Liver (tissue), 9 donors: Measurements from ENCODE around the gene KRTDAP. TPM values are rescaled to one million over a fixed set of nuclear protein-coding genes. Genes with fewer than 3 reads are reported as not detected.

Experiments
- DNase-seq: peaks from one replicate; pipeline ENCODE4 v3.0.0-alpha.2; 2017; ENCODE audit warnings: low spot score
- H3K27ac ChIP-seq, 2 donors: one replicate each; pipeline ENCODE4 v1.7.0; 2013; ENCODE audit warnings: inconsistent platforms in 2 of 2, low read length in 2 of 2, control low read depth in 1 of 2, low read depth in 1 of 2, mild to moderate bottlenecking in 1 of 2
- H3K27me3 ChIP-seq, 4 donors: one replicate each; pipeline versions ENCODE4 v1.6.1 to v1.7.0; 2013; ENCODE audit warnings: low read length in 3 of 4, inconsistent platforms in 1 of 4, mild to moderate bottlenecking in 1 of 4, moderate library complexity in 1 of 4; ENCODE audit not compliant: control insufficient read depth in 4 of 4, insufficient read depth in 4 of 4
- H3K36me3 ChIP-seq, 4 donors: one replicate each; pipeline versions ENCODE4 v1.6.1 to v1.7.0; 2013; ENCODE audit warnings: low read length in 3 of 4, mild to moderate bottlenecking in 3 of 4, low read depth in 1 of 4, moderate library complexity in 1 of 4; ENCODE audit not compliant: control insufficient read depth in 4 of 4, insufficient read depth in 3 of 4
- H3K4me1 ChIP-seq, 4 donors: one replicate each; pipeline versions ENCODE4 v1.6.1 to v1.7.0; 2013; ENCODE audit warnings: low read length in 3 of 4, mild to moderate bottlenecking in 3 of 4, moderate library complexity in 1 of 4; ENCODE audit not compliant: control insufficient read depth in 4 of 4, insufficient read depth in 4 of 4
- H3K4me3 ChIP-seq, 3 donors: one replicate each; pipeline versions ENCODE4 v1.6.1 to v1.7.0; 2013; ENCODE audit warnings: low read length in 3 of 3, control low read depth in 1 of 3, low read depth in 1 of 3, mild to moderate bottlenecking in 1 of 3
- H3K9ac ChIP-seq, 2 donors: one replicate each; pipeline ENCODE4 v1.7.0; 2013; ENCODE audit warnings: low read length in 2 of 2, mild to moderate bottlenecking in 2 of 2, moderate library complexity in 2 of 2, control low read depth in 1 of 2, low read depth in 1 of 2
- H3K9me3 ChIP-seq, 4 donors: one replicate each; pipeline versions ENCODE4 v1.6.1 to v1.7.0; 2013; ENCODE audit warnings: low read length in 3 of 4; ENCODE audit not compliant: control insufficient read depth in 4 of 4
- EGR1 ChIP-seq, 2 donors: IDR thresholded peaks; 2 replicates each; pipeline ENCODE4 v1.6.1; 2016 to 2018; ENCODE audit warnings: antibody characterized with exemption in 2 of 2, low read depth in 2 of 2
- FOXA1 ChIP-seq: IDR thresholded peaks from 2 replicates; pipeline ENCODE4 v1.6.1; 2016; ENCODE audit warnings: antibody characterized with exemption
- FOXA2 ChIP-seq: IDR thresholded peaks from 2 replicates; pipeline ENCODE4 v1.6.1; 2016; ENCODE audit warnings: antibody characterized with exemption
- GABPA ChIP-seq, 2 donors: IDR thresholded peaks in 1 of 2; conservative IDR thresholded peaks in 1 of 2; 2 replicates each; pipeline ENCODE4 v1.6.1; 2016; ENCODE audit warnings: antibody characterized with exemption in 2 of 2, mild to moderate bottlenecking in 1 of 2, moderate library complexity in 1 of 2
- HNF4A ChIP-seq, 2 donors: conservative IDR thresholded peaks; 2 replicates each; pipeline ENCODE4 v1.6.1; 2016; ENCODE audit warnings: antibody characterized with exemption in 2 of 2, mild to moderate bottlenecking in 2 of 2
- HNF4G ChIP-seq: IDR thresholded peaks from 2 replicates; pipeline ENCODE4 v1.6.1; 2016; ENCODE audit warnings: antibody characterized with exemption
- JUND ChIP-seq, 2 donors: IDR thresholded peaks; 2 replicates each; pipeline ENCODE4 v1.6.1; 2016; ENCODE audit warnings: antibody characterized with exemption in 2 of 2
- NR2F2 ChIP-seq: IDR thresholded peaks from 2 replicates; pipeline ENCODE4 v1.6.1; 2016; ENCODE audit warnings: antibody characterized with exemption
- RAD21 ChIP-seq, 2 donors: IDR thresholded peaks; 2 replicates each; pipeline ENCODE4 v1.6.1; 2016; ENCODE audit warnings: antibody characterized with exemption in 2 of 2, mild to moderate bottlenecking in 2 of 2
- REST ChIP-seq: IDR thresholded peaks from 2 replicates; pipeline ENCODE4 v1.6.1; 2016; ENCODE audit warnings: antibody characterized with exemption, mild to moderate bottlenecking
- RXRA ChIP-seq, 2 donors: IDR thresholded peaks; 2 replicates each; pipeline ENCODE4 v1.6.1; 2017 to 2018; ENCODE audit warnings: antibody characterized with exemption in 2 of 2, mild to moderate bottlenecking in 1 of 2
- SP1 ChIP-seq: IDR thresholded peaks from 2 replicates; pipeline ENCODE4 v1.6.1; 2018; ENCODE audit warnings: antibody characterized with exemption, mild to moderate bottlenecking
- TAF1 ChIP-seq: conservative IDR thresholded peaks from 2 replicates; pipeline ENCODE4 v1.6.1; 2016; ENCODE audit warnings: antibody characterized with exemption, mild to moderate bottlenecking
- YY1 ChIP-seq: IDR thresholded peaks from 2 replicates; pipeline ENCODE4 v1.6.1; 2016; ENCODE audit warnings: antibody characterized with exemption, mild to moderate bottlenecking
- ZBTB33 ChIP-seq: IDR thresholded peaks from 2 replicates; pipeline ENCODE4 v1.6.1; 2016; ENCODE audit warnings: antibody characterized with exemption
- WGBS: extraction: QIAGEN DNeasy Blood & Tissue Kit; methylation state at CpG from one replicate; pipeline ENCODE4 v1.1.7; 2013; 5-methylcytosine and 5-hydroxymethylcytosine counted together
- polyA plus RNA-seq, 2 donors: library from polyadenylated mRNA; stranded (reverse) in 1 of 2; unstranded in 1 of 2; fragments of 200-250 nt in 1 of 2; fragments of >200 nt in 1 of 2; fragmentation: Nextera tagmentation in 1 of 2; extraction: Ambion mirVana in 1 of 2; gene quantifications; one replicate each; pipeline versions ENCODE4 v1.2.1 to v1.2.3, GENCODE V29; 2013 to 2015
- total RNA-seq, 2 donors: library from RNA; depleted of rRNA; stranded (reverse); fragments of >200 nt; gene quantifications; one replicate each; pipeline ENCODE4 v1.2.3, GENCODE V29; 2014
- TF ChIP-seq, protein P1 (sequence below): IDR thresholded peaks from 2 replicates; pipeline ENCODE4 v1.6.1; 2016; ENCODE audit warnings: antibody characterized with exemption
- TF ChIP-seq, protein P2 (sequence below): fragments of 150-350 bp; IDR thresholded peaks from 2 replicates; pipeline ENCODE4 v1.5.1; 2017; ENCODE audit warnings: improper control_type of control experiment, low read depth, low read length; ENCODE audit not compliant: missing input control
- TF ChIP-seq, protein P3 (sequence below): IDR thresholded peaks from 2 replicates; pipeline ENCODE4 v1.6.1; 2016; ENCODE audit warnings: antibody characterized with exemption
- donor health status: healthy.
- donor health status: healthy.
- donor health status: healthy.
- donor health status: healthy.
- donor health status: healthy.

The KRTDAP gene
- total and polyA plus RNA-seq, 4 donors, result not detected

GRCh38 chr19:35528218-35529038 lies 38.2 kb upstream of the KRTDAP start, which contains the start of gene SBSN:
Gene SBSN, minus strand, starts transcription at chr19:35528311. Its CDS starts 30 bp downstream, at chr19:35528281.
- Histone ChIP-seq H3K27me3 (peaks cover 0 to 4% (median under 1%) of the 10 kb centered on the region in 4 donors), H3K27ac (no peak within 1 kb of the TSS), H3K9me3 (no peaks in the 10 kb centered on the region), H3K4me1 (peaks cover 0 to 4% (median 0%) of the 10 kb centered on the region in 4 donors), H3K36me3 (no peaks in the 10 kb centered on the region), H3K4me3 (no peak within 1 kb of the TSS), H3K9ac (no peak within 1 kb of the TSS)
- 81% methylated on average over 11 of the region's 11 CpGs for WGBS
- no peak for DNase-seq
- TF ChIP-seq, protein P1, sequence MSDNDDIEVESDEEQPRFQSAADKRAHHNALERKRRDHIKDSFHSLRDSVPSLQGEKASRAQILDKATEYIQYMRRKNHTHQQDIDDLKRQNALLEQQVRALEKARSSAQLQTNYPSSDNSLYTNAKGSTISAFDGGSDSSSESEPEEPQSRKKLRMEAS, result no peak
- TF ChIP-seq RXRA (IDR thresholded peaks at IDR 0.05), result no peak
- TF ChIP-seq NR2F2, result no peak
- TF ChIP-seq HNF4A (conservative IDR thresholded peaks at IDR 0.05), result no peak
- no peak for TF ChIP-seq FOXA2
- TF ChIP-seq HNF4G, result no peak
- TF ChIP-seq EGR1 (IDR thresholded peaks at IDR 0.05; ENCODE audit: low read depth in 2 of 2), result no peak
- TF ChIP-seq, protein P2, sequence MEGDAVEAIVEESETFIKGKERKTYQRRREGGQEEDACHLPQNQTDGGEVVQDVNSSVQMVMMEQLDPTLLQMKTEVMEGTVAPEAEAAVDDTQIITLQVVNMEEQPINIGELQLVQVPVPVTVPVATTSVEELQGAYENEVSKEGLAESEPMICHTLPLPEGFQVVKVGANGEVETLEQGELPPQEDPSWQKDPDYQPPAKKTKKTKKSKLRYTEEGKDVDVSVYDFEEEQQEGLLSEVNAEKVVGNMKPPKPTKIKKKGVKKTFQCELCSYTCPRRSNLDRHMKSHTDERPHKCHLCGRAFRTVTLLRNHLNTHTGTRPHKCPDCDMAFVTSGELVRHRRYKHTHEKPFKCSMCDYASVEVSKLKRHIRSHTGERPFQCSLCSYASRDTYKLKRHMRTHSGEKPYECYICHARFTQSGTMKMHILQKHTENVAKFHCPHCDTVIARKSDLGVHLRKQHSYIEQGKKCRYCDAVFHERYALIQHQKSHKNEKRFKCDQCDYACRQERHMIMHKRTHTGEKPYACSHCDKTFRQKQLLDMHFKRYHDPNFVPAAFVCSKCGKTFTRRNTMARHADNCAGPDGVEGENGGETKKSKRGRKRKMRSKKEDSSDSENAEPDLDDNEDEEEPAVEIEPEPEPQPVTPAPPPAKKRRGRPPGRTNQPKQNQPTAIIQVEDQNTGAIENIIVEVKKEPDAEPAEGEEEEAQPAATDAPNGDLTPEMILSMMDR, result no peak
- TF ChIP-seq ZBTB33, result no peak
- TF ChIP-seq, protein P3, sequence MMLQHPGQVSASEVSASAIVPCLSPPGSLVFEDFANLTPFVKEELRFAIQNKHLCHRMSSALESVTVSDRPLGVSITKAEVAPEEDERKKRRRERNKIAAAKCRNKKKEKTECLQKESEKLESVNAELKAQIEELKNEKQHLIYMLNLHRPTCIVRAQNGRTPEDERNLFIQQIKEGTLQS, result no peak
- no peak for TF ChIP-seq SP1
- no peak for TF ChIP-seq JUND (IDR thresholded peaks at IDR 0.05)
- TF ChIP-seq GABPA (IDR thresholded peaks at IDR 0.05 in 1 of 2, conservative IDR thresholded peaks at IDR 0.05 in 1 of 2), result no peak
- TF ChIP-seq RAD21 (IDR thresholded peaks at IDR 0.05), result no peak
- no peak for TF ChIP-seq REST
- TF ChIP-seq TAF1, result no peak
- no peak for TF ChIP-seq YY1
- TF ChIP-seq FOXA1, result no peak
